ENCODE data around the gene NAA10. TPM values are rescaled to one million over a fixed set of nuclear protein-coding genes. Genes with fewer than 3 reads are reported as not detected.

Gene NAA10
- total RNA-seq = 38.0 TPM

- ATAC-seq = peak; percentile 97
- DNase-seq (ENCODE audit: low spot score) = peak; percentile 76
Observed at GRCh38 chrX:153934762-153935325, at the start of gene NAA10. Gene NAA10, minus strand, starts transcription at chrX:153935037. Its CDS starts 133 bp downstream, at chrX:153934904.

- no peak for DNase-seq (ENCODE audit: low spot score)
- ATAC-seq = no peak
Observed at GRCh38 chrX:153983321-153983801, 48.5 kb upstream of the NAA10 start.

- ATAC-seq (no peak), DNase-seq (ENCODE audit: low spot score) (no peak)
Observed at GRCh38 chrX:153981771-153982533, 47.1 kb upstream of the NAA10 start.

- ATAC-seq (no peak), DNase-seq (ENCODE audit: low spot score) (no peak)
Observed at GRCh38 chrX:153981231-153981630, 46.4 kb upstream of the NAA10 start.

- ATAC-seq = peak; percentile 75
- peak; percentile 55 for DNase-seq (ENCODE audit: low spot score)
Observed at GRCh38 chrX:153980394-153980793, 45.6 kb upstream of the NAA10 start.

- ATAC-seq = no peak
- no peak for DNase-seq (ENCODE audit: low spot score)
Observed at GRCh38 chrX:153974726-153975286, 40.0 kb upstream of the NAA10 start.

- no peak for DNase-seq (ENCODE audit: low spot score)
- no peak for ATAC-seq
Observed at GRCh38 chrX:153974003-153974725, 39.3 kb upstream of the NAA10 start.

GRCh38 chrX:153973127-153974002 lies 38.5 kb upstream of the NAA10 start:
- no peak for ATAC-seq
- DNase-seq (ENCODE audit: low spot score) = no peak

GRCh38 chrX:153972368-153973126 lies 37.7 kb upstream of the NAA10 start, which contains the start of gene TMEM187:
Gene TMEM187, plus strand, starts transcription at chrX:153972754. Its CDS starts 9,309 bp downstream, at chrX:153982063.
- peak; percentile 86 for DNase-seq (ENCODE audit: low spot score)
- ATAC-seq = peak; percentile 63

- peak; percentile 89 for DNase-seq (ENCODE audit: low spot score)
- ATAC-seq = peak; percentile 64
Observed at GRCh38 chrX:153971450-153972367, 36.9 kb upstream of the NAA10 start, which contains the start of gene HCFC1. Gene HCFC1, minus strand, starts transcription at chrX:153971818. Its CDS starts 978 bp downstream, at chrX:153970840.

- peak; percentile 67 for ATAC-seq
- DNase-seq (ENCODE audit: low spot score) = peak; percentile 87
Observed at GRCh38 chrX:153971124-153971449, 36.2 kb upstream of the NAA10 start.

- ATAC-seq (peak; percentile 17), DNase-seq (ENCODE audit: low spot score) (peak; percentile 54)
Observed at GRCh38 chrX:153970357-153971123, 35.7 kb upstream of the NAA10 start.

GRCh38 chrX:153969904-153970356 lies 35.1 kb upstream of the NAA10 start:
- DNase-seq (ENCODE audit: low spot score) = no peak
- no peak for ATAC-seq

GRCh38 chrX:153969125-153969903 lies 34.5 kb upstream of the NAA10 start:
- DNase-seq (ENCODE audit: low spot score) = no peak
- no peak for ATAC-seq

- DNase-seq (ENCODE audit: low spot score) = no peak
- ATAC-seq = no peak
Observed at GRCh38 chrX:153968754-153969124, 33.9 kb upstream of the NAA10 start.

GRCh38 chrX:153968255-153968654 lies 33.4 kb upstream of the NAA10 start:
- ATAC-seq (no peak), DNase-seq (ENCODE audit: low spot score) (no peak)

Data from left lobe of liver (tissue), 2 donors.